Epidermal melanocyte (primary cell): ENCODE measurements around the gene ZNF428.
"Not testable (repeated sequence)": the region's sequence is repeated elsewhere in the genome, so short reads cannot be mapped to it uniquely, and the experiment has no call there.

Experiments used
- DNase-seq: peaks from one replicate; pipeline ENCODE4 v3.0.0; 2011; ENCODE audit warnings: low spot score; ENCODE audit not compliant: insufficient read length

ZNF428 gene

GRCh38 chr19:43639519-43640423 is 20.3 kb upstream of the ZNF428 start, which contains the start of gene CADM4:
Gene CADM4 (minus strand): TSS chr19:43639850. CDS start chr19:43639790, 60 bp downstream.
- no peak for DNase-seq

- no peak for DNase-seq
These were observed 19.6 kb upstream of the ZNF428 start for GRCh38 chr19:43638995-43639518.

DNA sequence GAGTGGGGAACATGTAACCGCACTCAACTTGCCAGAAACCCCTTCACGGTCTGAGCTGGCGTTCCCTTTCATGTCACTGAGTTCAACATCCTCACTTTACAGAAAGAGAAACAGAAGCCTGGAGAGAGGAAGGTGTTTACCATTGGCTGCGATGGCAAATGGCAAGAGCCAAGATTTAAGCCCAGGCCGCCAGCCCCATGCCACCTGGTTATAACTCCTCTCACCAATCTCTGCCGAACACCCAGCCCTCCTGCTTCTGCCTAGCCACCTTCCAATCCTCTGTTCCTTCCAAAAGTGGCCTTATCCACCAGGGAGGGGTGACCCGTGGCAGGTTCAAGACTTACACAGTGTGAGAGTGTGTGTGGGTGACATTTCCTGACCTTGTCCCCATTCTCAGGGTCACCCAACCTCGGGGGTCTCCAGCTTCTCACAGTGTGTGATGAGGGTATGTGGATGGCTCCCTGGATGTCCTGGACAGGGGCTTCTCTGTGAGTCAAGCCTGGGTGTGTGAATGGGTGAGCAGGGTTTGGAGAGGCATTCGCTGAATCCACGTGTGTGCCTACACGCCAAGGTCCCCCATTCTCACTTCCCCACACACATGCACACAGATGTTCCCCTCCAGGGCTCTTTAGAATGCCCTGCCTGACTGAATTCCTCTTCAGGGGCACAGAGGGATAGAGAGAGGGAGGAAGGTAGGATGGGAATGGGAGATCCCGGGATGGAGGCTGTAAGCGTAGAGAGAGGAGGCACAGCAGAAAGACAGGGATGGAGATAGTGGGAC is 19.0 kb upstream of the ZNF428 start:
- DNase-seq, result no peak

- no peak for DNase-seq
These were observed 16.8 kb upstream of the ZNF428 start for GRCh38 chr19:43636121-43636683.

GRCh38 chr19:43635561-43635940 is 16.1 kb upstream of the ZNF428 start:
- not testable (repeated sequence) for DNase-seq

GRCh38 chr19:43634872-43635560 is 15.6 kb upstream of the ZNF428 start:
- DNase-seq, result no peak

DNA sequence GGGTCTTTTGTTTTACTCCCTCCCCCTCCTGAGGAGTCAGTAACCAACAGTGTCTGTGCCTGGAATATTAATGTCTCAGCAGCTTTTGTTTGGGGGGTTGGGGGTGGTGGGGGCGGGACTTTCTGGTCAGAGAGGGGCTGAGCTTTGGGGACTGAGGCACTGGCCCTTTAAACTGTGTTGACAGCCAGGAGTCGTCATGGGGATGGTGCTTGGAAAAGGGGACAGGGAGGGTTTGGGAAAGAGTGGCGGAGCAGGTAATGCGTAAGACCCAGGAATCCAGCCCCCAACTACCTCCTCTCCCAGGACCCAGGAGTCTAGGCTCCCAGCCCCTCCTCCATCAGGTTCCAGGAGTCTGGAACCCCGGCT is 15.1 kb upstream of the ZNF428 start:
- no peak for DNase-seq

DNA sequence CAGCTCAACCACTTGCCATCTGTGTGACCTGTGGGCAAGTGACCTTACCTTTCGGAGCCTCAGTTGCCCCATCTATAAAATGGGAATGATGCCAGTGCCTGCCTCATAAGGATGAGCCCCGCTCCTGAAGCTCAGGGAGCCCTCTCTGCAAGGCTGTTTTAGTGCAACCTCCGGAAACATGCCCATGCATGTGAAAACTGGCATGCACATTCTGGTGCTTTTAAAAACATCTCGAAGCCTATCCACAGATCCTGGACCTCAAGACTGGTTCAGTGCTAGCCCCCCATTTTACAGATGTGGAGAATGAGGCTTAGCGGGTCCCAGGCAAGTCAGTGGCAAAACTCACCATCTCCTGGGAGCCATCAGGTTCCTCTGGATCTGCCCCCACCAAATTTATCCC is 14.6 kb upstream of the ZNF428 start:
- DNase-seq, result no peak

DNA sequence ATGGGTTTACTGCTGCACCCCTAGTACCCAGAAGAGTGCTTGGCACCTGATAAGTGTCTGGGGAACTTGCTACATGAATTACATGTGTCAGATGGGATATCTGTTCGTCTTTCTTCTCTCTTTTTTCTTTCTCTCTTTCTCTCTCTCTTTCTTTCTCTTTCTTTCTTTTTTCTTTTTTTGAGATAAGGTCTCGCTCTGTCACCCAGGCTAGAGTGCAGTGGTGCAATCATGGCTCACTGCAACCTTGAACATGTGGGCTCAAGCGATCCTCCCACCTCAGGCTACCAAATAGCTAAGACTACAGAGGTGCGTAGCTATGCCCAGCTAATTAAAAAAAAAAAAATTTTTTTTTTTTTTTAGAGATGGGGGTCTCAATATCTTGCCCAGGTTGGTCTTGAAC is 14.1 kb upstream of the ZNF428 start:
- no peak for DNase-seq

- DNase-seq, result no peak
These were observed 12.1 kb upstream of the ZNF428 start for GRCh38 chr19:43631491-43631890.

- DNase-seq, result no peak
These were observed 9.4 kb upstream of the ZNF428 start for GRCh38 chr19:43628646-43629326.

GRCh38 chr19:43626838-43627237 is 7.4 kb upstream of the ZNF428 start:
- DNase-seq, result no peak

GRCh38 chr19:43625918-43626579 is 6.6 kb upstream of the ZNF428 start:
- no peak for DNase-seq

DNA sequence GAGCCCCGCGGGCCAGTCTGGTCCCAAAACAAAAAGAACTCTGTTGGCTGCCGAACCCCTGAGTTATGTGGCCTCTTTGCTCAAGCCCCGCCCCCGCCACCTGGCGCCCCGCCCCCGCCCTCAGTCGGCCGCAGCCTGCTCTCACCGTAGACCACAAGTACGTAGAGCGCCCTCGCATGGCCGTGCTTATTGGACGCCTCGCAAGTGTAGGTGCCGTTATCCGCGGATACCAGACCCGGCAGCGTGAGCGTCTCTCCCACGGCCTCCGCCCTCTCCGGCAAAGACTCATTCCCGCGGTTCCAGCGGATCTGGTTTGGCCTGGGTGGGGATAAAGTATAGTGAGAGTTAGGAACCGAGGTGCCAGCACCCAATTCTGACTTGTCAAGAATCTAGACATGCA is 5.5 kb upstream of the ZNF428 start:
- DNase-seq, result no peak

- DNase-seq, result no peak
These were observed 4.7 kb upstream of the ZNF428 start for GRCh38 chr19:43623889-43624670.

- no peak for DNase-seq
These were observed 3.5 kb upstream of the ZNF428 start for GRCh38 chr19:43622956-43623355.

- DNase-seq, result no peak
These were observed 2.6 kb upstream of the ZNF428 start for GRCh38 chr19:43622070-43622469.

DNA sequence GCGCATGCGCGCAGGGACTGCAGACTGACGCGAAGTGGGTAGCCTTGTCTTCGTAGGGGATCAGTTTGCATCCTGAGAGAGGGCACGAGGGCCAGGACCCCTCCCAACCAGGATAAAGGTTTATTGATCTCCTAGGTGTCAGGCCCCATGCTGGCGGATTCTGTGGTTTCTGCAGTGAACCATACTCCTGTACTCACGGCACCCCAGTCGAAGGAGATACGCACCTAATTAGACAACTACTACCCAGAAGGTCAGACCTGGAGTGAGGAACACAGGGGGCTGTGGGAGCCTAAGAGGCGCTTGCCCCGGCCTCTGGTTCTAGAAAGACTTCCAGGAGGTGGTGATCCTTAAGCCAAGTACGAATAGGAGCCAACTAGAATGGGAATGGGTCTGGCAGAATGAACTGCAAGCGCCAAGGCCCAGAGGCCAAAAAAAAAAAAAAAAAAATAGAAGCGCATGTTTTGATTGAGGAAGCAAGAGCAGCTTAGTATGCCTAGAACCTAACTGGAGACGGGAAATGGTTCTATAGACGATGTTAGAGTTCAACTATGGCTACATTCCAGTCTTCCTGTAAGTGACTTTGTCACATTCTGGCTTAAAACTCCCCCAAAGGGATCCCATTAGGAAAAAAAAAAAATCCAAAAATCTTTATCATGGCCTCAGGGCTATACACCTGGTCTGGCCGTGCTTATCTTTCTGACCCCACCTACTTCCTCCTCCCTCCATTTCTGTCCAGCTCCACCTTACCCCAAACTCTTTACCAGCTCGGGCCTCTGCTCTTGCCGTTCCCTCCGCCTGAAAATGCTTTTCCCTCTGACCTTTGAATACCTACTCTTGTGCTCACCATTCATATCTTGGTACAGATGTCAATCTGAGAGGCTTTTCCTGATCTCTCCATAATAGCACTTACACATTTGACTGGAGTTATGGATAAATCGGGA is 902 bp upstream of the ZNF428 start:
- no peak for DNase-seq
